Endothelial cell of umbilical vein (primary cell): ENCODE data around the gene BPIFA2. TPM values are rescaled to one million over a fixed set of nuclear protein-coding genes. Genes with fewer than 3 reads are reported as not detected.

Experiments
- BruUV-seq: library from RNA; stranded (reverse); fragments of 400-500 nt; replicated peaks from 2 replicates; lab custom pipeline; 2021; lab: Mats Ljungman, UMichigan
- CTCF ChIA-PET: fragments of 300-600, 350-600 bp; sonication (Branson Sonifier 250); formaldehyde crosslinking; loops from one replicate; lab custom pipeline; 2021; ENCODE audit warnings: antibody characterized with exemption, inconsistent platforms; lab: Charles Lee
- POLR2A ChIA-PET: fragments of 300-600, 350-600 bp; sonication (Branson Sonifier 250); formaldehyde crosslinking; loops from one replicate; lab custom pipeline; 2021; ENCODE audit warnings: antibody characterized with exemption, inconsistent platforms; lab: Charles Lee
- DNase-seq: peaks from one replicate; pipeline ENCODE4 v3.0.0-alpha.2; 2011; ENCODE audit warnings: low read depth, low spot score
- FAIRE-seq: peaks from 2 replicates; lab custom pipeline; 2011; peaks lifted over from hg19 to GRCh38; lab: Jason Lieb, UNC
- H2AFZ ChIP-seq: 2 replicates; pipeline ENCODE4 v1.6.0; 2012; ENCODE audit warnings: low read depth, low read length, control low read depth, inconsistent platforms
- H3K27ac ChIP-seq: 2 replicates; pipeline ENCODE4 v1.5.1; 2011; ENCODE audit warnings: low read depth, mild to moderate bottlenecking, control low read depth, low read length, moderate library complexity; ENCODE audit not compliant: insufficient read depth
- H3K27me3 ChIP-seq, 2 experiments: 2 replicates each; pipeline versions ENCODE4 v1.6.0 to v1.6.1; 2011; ENCODE audit warnings: low read length in 2 of 2, mixed read lengths in 1 of 2; ENCODE audit not compliant: control insufficient read depth in 2 of 2, insufficient read depth in 2 of 2
- H3K36me3 ChIP-seq, 2 experiments: 2 replicates in 1 of 2; 3 replicates in 1 of 2; pipeline ENCODE4 v1.5.1; 2011; ENCODE audit warnings: low read length in 2 of 2, mild to moderate bottlenecking in 1 of 2, moderate library complexity in 1 of 2; ENCODE audit not compliant: control insufficient read depth in 2 of 2, insufficient read depth in 2 of 2; ENCODE audit errors: extremely low read depth in 1 of 2
- H3K4me1 ChIP-seq: 3 replicates; pipeline ENCODE4 v1.5.1; 2011; ENCODE audit warnings: mild to moderate bottlenecking, low read length; ENCODE audit not compliant: control insufficient read depth, insufficient read depth; ENCODE audit errors: extremely low read depth
- H3K4me2 ChIP-seq: 2 replicates; pipeline ENCODE4 v1.6.1; 2011; ENCODE audit warnings: low read length, control low read depth, mixed read lengths; ENCODE audit not compliant: insufficient read depth
- H3K4me3 ChIP-seq, 3 experiments: fragments of 200-600 bp in 1 of 3; sonication (generic), shearing (Covaris generic) in 1 of 3; replicated peaks in 1 of 3; 2 replicates each; pipeline ENCODE4 v1.5.1; 2011 to 2016; ENCODE audit warnings: control low read depth in 3 of 3, low read length in 3 of 3, mild to moderate bottlenecking in 2 of 3, inconsistent platforms in 1 of 3, low read depth in 1 of 3, moderate library complexity in 1 of 3; ENCODE audit not compliant: insufficient read depth in 1 of 3
- H3K79me2 ChIP-seq: 2 replicates; pipeline ENCODE4 v1.6.0; 2012; ENCODE audit warnings: low read length, inconsistent platforms; ENCODE audit not compliant: control insufficient read depth, insufficient read depth
- H3K9ac ChIP-seq: replicated peaks from 2 replicates; pipeline ENCODE3; 2011; ENCODE audit warnings: low read length, control low read depth; ENCODE audit not compliant: insufficient read depth; ENCODE audit errors: extremely low read depth
- H3K9me1 ChIP-seq: replicated peaks from 3 replicates; pipeline ENCODE4 v1.6.0; 2011; ENCODE audit warnings: mild to moderate bottlenecking, low read length; ENCODE audit not compliant: control insufficient read depth, insufficient read depth; ENCODE audit errors: extremely low read depth
- H3K9me3 ChIP-seq: replicated peaks from 2 replicates; pipeline ENCODE4 v1.5.1; 2012; ENCODE audit warnings: low read length, inconsistent platforms; ENCODE audit not compliant: control insufficient read depth, insufficient read depth
- H4K20me1 ChIP-seq: replicated peaks from 2 replicates; pipeline ENCODE3; 2011; ENCODE audit warnings: mild to moderate bottlenecking, low read length; ENCODE audit not compliant: control insufficient read depth, insufficient read depth; ENCODE audit errors: extremely low read depth
- CTCF ChIP-seq, 2 donors: IDR thresholded peaks; 1 replicate in 1 of 2; 2 replicates in 1 of 2; pipeline ENCODE4 v1.5.1; 2011; ENCODE audit warnings: low read length in 2 of 2, mild to moderate bottlenecking in 2 of 2, moderate library complexity in 2 of 2, control low read depth in 1 of 2, inconsistent platforms in 1 of 2, low read depth in 1 of 2; ENCODE audit not compliant: insufficient read depth in 1 of 2; ENCODE audit errors: extremely low read depth in 1 of 2
- EZH2 ChIP-seq: IDR thresholded peaks from 2 replicates; pipeline ENCODE4 v1.6.1; 2012; ENCODE audit warnings: borderline replicate concordance, low read depth, mild to moderate bottlenecking, moderate library complexity, low read length, inconsistent platforms; ENCODE audit not compliant: severe bottlenecking
- FOS ChIP-seq: IDR thresholded peaks from 2 replicates; pipeline ENCODE4 v1.6.1; 2011; ENCODE audit warnings: mild to moderate bottlenecking, low read length, moderate library complexity, borderline replicate concordance; ENCODE audit not compliant: insufficient read depth
- GATA2 ChIP-seq: IDR thresholded peaks from 2 replicates; pipeline ENCODE4 v1.7.0; 2011; ENCODE audit warnings: low read depth, mild to moderate bottlenecking, moderate library complexity, mixed read lengths, low read length; ENCODE audit not compliant: insufficient read length, insufficient read depth
- JUN ChIP-seq: IDR thresholded peaks from 2 replicates; pipeline ENCODE4 v1.6.1; 2011; ENCODE audit warnings: borderline replicate concordance, low read depth; ENCODE audit not compliant: insufficient read length, insufficient read depth
- MYC ChIP-seq: IDR thresholded peaks from one replicate; pipeline ENCODE4 v1.6.1; 2011; ENCODE audit warnings: mild to moderate bottlenecking, low read depth, low read length
- POLR2A ChIP-seq: IDR thresholded peaks from 2 replicates; pipeline ENCODE4 v1.6.1; 2012; ENCODE audit warnings: low read depth, mild to moderate bottlenecking, control low read depth, low read length
- POLR2AphosphoS5 ChIP-seq: IDR thresholded peaks from 2 replicates; pipeline ENCODE4 v1.6.1; 2012; ENCODE audit warnings: low read depth, mild to moderate bottlenecking, control low read depth, low read length, moderate library complexity; ENCODE audit not compliant: insufficient read depth
- dilution Hi-C: fragments of 300-500 bp; cut with MboI; formaldehyde crosslinking; loops from one replicate; pipeline ENCODE4 v1.15.0; 2019; ENCODE audit warnings: low sequenced_read_pairs; ENCODE audit not compliant: extremely low pct_ligation_motif_present
- intact Hi-C: fragments of 100-400 bp; cut with micrococcal nuclease; formaldehyde crosslinking; loops from one replicate; pipeline ENCODE4 v1.10.0; 2022
- polyA plus RNA-seq, 4 experiments: library from polyadenylated mRNA; depleted of rRNA in 3 of 4; stranded (reverse) in 3 of 4; unstranded in 1 of 4; fragments of >200 nt; gene quantifications; 2 replicates each; pipeline versions ENCODE4 v1.2.1 to v1.2.3, GENCODE V29; 2011 to 2012; ENCODE audit warnings: missing spikeins in 1 of 4
- total RNA-seq: library from RNA; stranded (reverse); gene quantifications from 2 replicates; pipeline ENCODE4 v1.2.3, GENCODE V29; 2021
- TF ChIP-seq, protein P1 (sequence below): IDR thresholded peaks from 2 replicates; pipeline ENCODE4 v1.6.1; 2011; ENCODE audit not compliant: insufficient read depth, insufficient read length

Gene BPIFA2
- total and polyA plus RNA-seq, 2 donors (not counting 3 experiments of a cell fraction or from before 2014, with no cell fraction given), result not detected

DNA sequence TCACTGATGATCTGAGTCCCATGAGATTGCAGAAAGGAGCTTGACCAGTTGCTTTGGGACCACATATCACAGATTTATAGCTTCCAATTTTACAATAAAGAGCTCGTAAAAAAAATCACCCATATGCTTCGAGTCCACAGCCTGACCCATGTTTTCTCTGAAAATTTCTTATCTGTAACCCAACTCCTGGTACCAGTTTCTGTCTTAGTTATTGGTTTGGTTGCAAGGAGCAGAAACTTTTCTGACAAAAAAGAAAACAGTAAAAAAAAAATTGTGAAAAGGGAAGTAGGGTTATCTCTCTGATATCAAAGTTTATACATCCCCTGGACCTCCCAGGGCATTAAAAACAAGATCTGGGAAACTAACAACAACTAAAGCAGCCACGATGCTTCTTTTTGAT lies 30.8 kb upstream of the BPIFA2 start:
- Histone ChIP-seq H3K79me2 (no peaks in the 10 kb centered on the region), H3K27me3 (no peaks in the 10 kb centered on the region), H3K9me3 (no peaks in the 10 kb centered on the region), H3K4me2 (no peak overlapping the region), H3K9me1 (no peaks in the 10 kb centered on the region), H3K36me3 (no peaks in the 10 kb centered on the region), H3K4me3 (no peak overlapping the region), H4K20me1 (no peaks in the 10 kb centered on the region), H2AFZ (no peak overlapping the region), H3K27ac (no peak overlapping the region), H3K9ac (no peak overlapping the region), H3K4me1 (no peaks in the 10 kb centered on the region)
- BruUV-seq, result no TSS peak
- intact Hi-C loops, result no loop called here
- DNase-seq (no peak), FAIRE-seq (no peak)
- dilution Hi-C loops, result no loop called here
- ChIA-PET POLR2A (no interaction called here), CTCF (no interaction called here)
- TF ChIP-seq, protein P1, sequence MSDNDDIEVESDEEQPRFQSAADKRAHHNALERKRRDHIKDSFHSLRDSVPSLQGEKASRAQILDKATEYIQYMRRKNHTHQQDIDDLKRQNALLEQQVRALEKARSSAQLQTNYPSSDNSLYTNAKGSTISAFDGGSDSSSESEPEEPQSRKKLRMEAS, result no peak
- TF ChIP-seq MYC (no peak), GATA2 (no peak), JUN (no peak), EZH2 (no peak), CTCF (IDR thresholded peaks at IDR 0.05; ENCODE audit: extremely low read depth in 1 of 2, insufficient read depth in 1 of 2, low read depth in 1 of 2, low read length in 2 of 2) (no peak), POLR2AphosphoS5 (no peak), POLR2A (no peak), FOS (no peak)
